SK-N-SH (cell line): ENCODE data around the gene MYO15A. TPM values are rescaled to one million over a fixed set of nuclear protein-coding genes. Genes with fewer than 3 reads are reported as not detected.

ENCODE experiments used
- CTCF ChIA-PET: fragments of 300-600, 350-600 bp; formaldehyde crosslinking; extraction: SDS; loops from one replicate; lab custom pipeline; 2021; lab: Yijun Ruan, JAX
- POLR2A ChIA-PET: fragments of 350-600 bp; sonication (Branson Sonifier 250); formaldehyde crosslinking; extraction: SDS; loops from one replicate; lab custom pipeline; 2020; ENCODE audit warnings: antibody characterized with exemption, inconsistent platforms; lab: Yijun Ruan, JAX
- DNase-seq: peaks from one replicate; pipeline ENCODE4 v3.0.0; 2012
- H2AFZ ChIP-seq: fragments of 200-600 bp; sonication (generic); 2 replicates; pipeline ENCODE4 v1.8.1; 2016; ENCODE audit warnings: antibody characterized with exemption, mild to moderate bottlenecking, low read depth
- H3F3A ChIP-seq: fragments of 200-600 bp; sonication (generic); replicated peaks from 2 replicates; pipeline ENCODE3; 2016; ENCODE audit warnings: antibody characterized with exemption, mild to moderate bottlenecking; ENCODE audit not compliant: insufficient read depth
- H3K27ac ChIP-seq, 2 experiments: fragments of 200-500 bp in 1 of 2; fragments of 200-600 bp in 1 of 2; sonication (Bioruptor generic) in 1 of 2; sonication (generic), shearing (Covaris generic) in 1 of 2; 2 replicates each; pipeline versions ENCODE4 v1.5.1 to v1.6.1; 2014 to 2016; ENCODE audit warnings: low read depth in 2 of 2, inconsistent platforms in 1 of 2, low read length in 1 of 2, mild to moderate bottlenecking in 1 of 2, mixed read lengths in 1 of 2
- H3K27me3 ChIP-seq: fragments of 200-600 bp; sonication (generic), shearing (Covaris generic); 2 replicates; pipeline ENCODE4 v1.6.1; 2016; ENCODE audit warnings: mixed run types; ENCODE audit not compliant: insufficient read depth
- H3K36me3 ChIP-seq, 2 experiments: fragments of 200-500 bp in 1 of 2; fragments of 200-600 bp in 1 of 2; sonication (Bioruptor generic) in 1 of 2; sonication (generic) in 1 of 2; replicated peaks in 1 of 2; 2 replicates each; pipeline versions ENCODE3 to v1.5.1; 2014 to 2016; ENCODE audit warnings: low read length in 1 of 2, mild to moderate bottlenecking in 1 of 2; ENCODE audit not compliant: insufficient read depth in 2 of 2, control insufficient read depth in 1 of 2
- H3K4me1 ChIP-seq, 2 experiments: fragments of 200-500 bp in 1 of 2; fragments of 200-600 bp in 1 of 2; sonication (Bioruptor generic) in 1 of 2; sonication (generic), shearing (Covaris generic) in 1 of 2; 2 replicates each; pipeline versions ENCODE4 v1.5.1 to v1.6.1; 2014 to 2016; ENCODE audit warnings: low read depth in 1 of 2, low read length in 1 of 2, mixed run types in 1 of 2; ENCODE audit not compliant: insufficient read depth in 2 of 2, control insufficient read depth in 1 of 2
- H3K4me2 ChIP-seq: fragments of 200-600 bp; sonication (generic), shearing (Covaris generic); 2 replicates; pipeline ENCODE4 v1.6.1; 2017; ENCODE audit warnings: mixed run types
- H3K4me3 ChIP-seq, 2 experiments: fragments of 200-500 bp in 1 of 2; fragments of 200-600 bp in 1 of 2; sonication (Bioruptor generic) in 1 of 2; sonication (generic), shearing (Covaris generic) in 1 of 2; 2 replicates each; pipeline versions ENCODE4 v1.5.1 to v1.8.1; 2014 to 2016; ENCODE audit warnings: low read depth in 2 of 2, inconsistent platforms in 1 of 2, low read length in 1 of 2, mild to moderate bottlenecking in 1 of 2, mixed read lengths in 1 of 2, moderate library complexity in 1 of 2
- H3K79me2 ChIP-seq: fragments of 200-600 bp; sonication (generic); 2 replicates; pipeline ENCODE4 v1.8.1; 2017; ENCODE audit warnings: mild to moderate bottlenecking; ENCODE audit not compliant: insufficient read depth
- H3K9ac ChIP-seq: fragments of 200-600 bp; sonication (generic); 2 replicates; pipeline ENCODE4 v1.6.1; 2017; ENCODE audit warnings: mixed run types
- H3K9me2 ChIP-seq: fragments of 200-600 bp; sonication (generic); 2 replicates; pipeline ENCODE4 v1.6.1; 2017; ENCODE audit warnings: mixed run types
- H3K9me3 ChIP-seq: fragments of 200-600 bp; sonication (generic); 2 replicates; pipeline ENCODE4 v1.6.1; 2017; ENCODE audit warnings: mixed run types, mild to moderate bottlenecking, moderate library complexity
- H4K20me1 ChIP-seq: fragments of 200-600 bp; sonication (generic); 2 replicates; pipeline ENCODE4 v1.6.1; 2017; ENCODE audit warnings: mild to moderate bottlenecking, mixed run types; ENCODE audit not compliant: insufficient read depth
- EZH2phosphoT487 ChIP-seq: fragments of 200-600 bp; sonication (generic); IDR thresholded peaks from 2 replicates; pipeline ENCODE4 v1.6.1; 2017; ENCODE audit warnings: low read depth, mixed run types, mild to moderate bottlenecking, antibody characterized with exemption, moderate library complexity, borderline replicate concordance
- FOSL2 ChIP-seq: IDR thresholded peaks from 2 replicates; pipeline ENCODE4 v1.4.0; 2012; ENCODE audit warnings: low read depth, mild to moderate bottlenecking, moderate library complexity, borderline replicate concordance
- FOXJ3 ChIP-seq: sonication (generic); formaldehyde crosslinking; IDR thresholded peaks from 2 replicates; pipeline ENCODE4 v1.5.1; 2020; ENCODE audit warnings: mild to moderate bottlenecking, missing genetic modification reagents
- GABPA ChIP-seq: IDR thresholded peaks from 2 replicates; pipeline ENCODE4 v1.4.0; 2012; ENCODE audit warnings: low read depth, mild to moderate bottlenecking
- IRF3 ChIP-seq: fragments of 150-350 bp; IDR thresholded peaks from 2 replicates; pipeline ENCODE4 v1.6.1; 2016; ENCODE audit warnings: mild to moderate bottlenecking, low read depth, low read length
- JUND ChIP-seq: IDR thresholded peaks from 2 replicates; pipeline ENCODE4 v1.4.0; 2012
- MXI1 ChIP-seq: IDR thresholded peaks from 2 replicates; pipeline ENCODE4 v1.6.1; 2012; ENCODE audit warnings: mild to moderate bottlenecking, low read depth, low read length, improper control_type of control experiment
- NRF1 ChIP-seq: IDR thresholded peaks from 2 replicates; pipeline ENCODE4 v1.6.1; 2012; ENCODE audit warnings: low read depth, mild to moderate bottlenecking, low read length
- POLR2AphosphoS5 ChIP-seq: IDR thresholded peaks from 2 replicates; pipeline ENCODE4 v1.6.1; 2012; ENCODE audit warnings: low read depth, low read length
- RCOR1 ChIP-seq: fragments of 150-350 bp; IDR thresholded peaks from 2 replicates; pipeline ENCODE4 v1.6.1; 2017; ENCODE audit warnings: antibody characterized with exemption, low read length
- REST ChIP-seq: IDR thresholded peaks from 2 replicates; pipeline ENCODE4 v1.6.1; 2012; ENCODE audit warnings: mild to moderate bottlenecking, low read depth, low read length, moderate library complexity
- RXRA ChIP-seq: IDR thresholded peaks from 2 replicates; pipeline ENCODE4 v1.4.0; 2012; ENCODE audit warnings: low read depth, mild to moderate bottlenecking, borderline replicate concordance
- SIN3A ChIP-seq: IDR thresholded peaks from 2 replicates; pipeline ENCODE4 v1.6.1; 2012; ENCODE audit warnings: low read depth, mild to moderate bottlenecking, low read length, moderate library complexity, borderline replicate concordance
- TCF12 ChIP-seq: IDR thresholded peaks from 2 replicates; pipeline ENCODE4 v1.4.0; 2012
- TEAD4 ChIP-seq: IDR thresholded peaks from 2 replicates; pipeline ENCODE4 v1.4.0; 2012; ENCODE audit warnings: mild to moderate bottlenecking, borderline replicate concordance; ENCODE audit not compliant: insufficient read depth
- USF1 ChIP-seq: IDR thresholded peaks from 2 replicates; pipeline ENCODE4 v1.4.0; 2012; ENCODE audit warnings: low read depth, borderline replicate concordance
- USF2 ChIP-seq: fragments of 150-350 bp; IDR thresholded peaks from 2 replicates; pipeline ENCODE4 v1.6.1; 2017; ENCODE audit warnings: antibody characterized with exemption, low read length, low read depth, borderline replicate concordance
- YY1 ChIP-seq: IDR thresholded peaks from 2 replicates; pipeline ENCODE4 v1.4.0; 2012; ENCODE audit warnings: low read depth, mild to moderate bottlenecking
- ZBTB33 ChIP-seq: IDR thresholded peaks from 2 replicates; pipeline ENCODE4 v1.4.0; 2012; ENCODE audit warnings: low read depth, borderline replicate concordance
- WGBS: methylation state at CpG from one replicate; pipeline ENCODE4 v1.1.6; 2017; ENCODE audit warnings: low lambda C conversion rate; 5-methylcytosine and 5-hydroxymethylcytosine counted together
- polyA plus RNA-seq, 3 experiments: library from polyadenylated mRNA; depleted of rRNA; stranded (reverse); fragments of >200 nt; gene quantifications; 2 replicates each; pipeline ENCODE4 v1.2.3, GENCODE V29; 2012

MYO15A gene
- polyA plus RNA-seq, 1 of the 3 experiments (the other 2 are of a cell fraction): 0.43 TPM

GRCh38 chr17:18117982-18118975 lies 9.7 kb downstream of the MYO15A start:
- Histone ChIP-seq H3K9ac (no peak overlapping the region), H3K4me1 (no peaks in the 10 kb centered on the region; a peak in 1 of 4 replicates), H4K20me1 (no peaks in the 10 kb centered on the region), H3K4me3 (no peak overlapping the region), H2AFZ (no peak overlapping the region), H3K79me2 (no peaks in the 10 kb centered on the region), H3F3A (no peaks in the 10 kb centered on the region), H3K9me3 (no peaks in the 10 kb centered on the region), H3K4me2 (no peak overlapping the region), H3K36me3 (no peaks in the 10 kb centered on the region), H3K9me2 (no peaks in the 10 kb centered on the region), H3K27ac (no peak overlapping the region), H3K27me3 (no peaks in the 10 kb centered on the region)
- no peak for DNase-seq
- CTCF ChIA-PET: no interaction called here
- 79% methylated on average over 31 of the region's 33 CpGs for WGBS
- POLR2A ChIA-PET: interaction anchor here (0.6 kb wide), 1 partner anchor 1714 kb away, joined by 3 read pairs; no protein-coding TSS in a partner anchor
- TF ChIP-seq NRF1 (no peak), USF1 (no peak), GABPA (no peak), JUND (no peak), SIN3A (no peak), REST (no peak), ZBTB33 (no peak), IRF3 (no peak), POLR2AphosphoS5 (no peak), YY1 (no peak), EZH2phosphoT487 (no peak), FOXJ3 (no peak), RXRA (no peak), USF2 (no peak), RCOR1 (no peak), TCF12 (no peak), TEAD4 (no peak), FOSL2 (no peak), MXI1 (no peak)
